SK-N-SH (cell line): ENCODE data around the gene PLD1.

Experiments used
- CTCF ChIP-seq: fragments of 200-600 bp; sonication (generic); IDR thresholded peaks from 2 replicates; pipeline ENCODE4 v1.6.1; 2017; ENCODE audit warnings: antibody characterized with exemption, mild to moderate bottlenecking, moderate library complexity
- EP300 ChIP-seq, 2 experiments: IDR thresholded peaks; 2 replicates each; pipeline versions ENCODE4 v1.4.0 to v1.6.1; 2012; ENCODE audit warnings: borderline replicate concordance in 1 of 2, low read depth in 1 of 2, low read length in 1 of 2
- GABPA ChIP-seq: IDR thresholded peaks from 2 replicates; pipeline ENCODE4 v1.4.0; 2012; ENCODE audit warnings: low read depth, mild to moderate bottlenecking
- MAX ChIP-seq: IDR thresholded peaks from 2 replicates; pipeline ENCODE4 v1.4.0; 2012; ENCODE audit warnings: low read depth
- NFIC ChIP-seq: IDR thresholded peaks from 2 replicates; pipeline ENCODE4 v1.4.0; 2012; ENCODE audit warnings: borderline replicate concordance
- POLR2AphosphoS5 ChIP-seq: IDR thresholded peaks from 2 replicates; pipeline ENCODE4 v1.6.1; 2012; ENCODE audit warnings: low read depth, low read length
- YY1 ChIP-seq: IDR thresholded peaks from 2 replicates; pipeline ENCODE4 v1.4.0; 2012; ENCODE audit warnings: low read depth, mild to moderate bottlenecking

GRCh38 chr3:171733561-171733960 lies 76.7 kb downstream of the PLD1 start:
- no peak for TF ChIP-seq CTCF
- no peak for TF ChIP-seq GABPA
- no peak for TF ChIP-seq YY1
- TF ChIP-seq NFIC, result no peak
- TF ChIP-seq POLR2AphosphoS5, result no peak
- no peak for TF ChIP-seq EP300 (IDR thresholded peaks at IDR 0.05; ENCODE audit: borderline replicate concordance in 1 of 2, low read depth in 1 of 2, low read length in 1 of 2)
- TF ChIP-seq MAX, result no peak
